ENCODE measurements around the gene RAPGEF4. TPM values are rescaled to one million over a fixed set of nuclear protein-coding genes. Genes with fewer than 3 reads are reported as not detected.
A peak's percentile ranks its signal among the peaks of the same experiment; 100 is the strongest.

RAPGEF4 gene
- total and polyA plus RNA-seq, 2 of the 13 experiments (the other 11 are each of a cell fraction or from before 2014, with no cell fraction given), result 0.78 to 0.91 TPM

GRCh38 chr2:172726172-172726735 is 9.4 kb upstream of the RAPGEF4 start (continued):
- peak; percentile 79; the same call in 1 of the 2 replicates for TF ChIP-seq ZFP91 (CRISPR knock-in tag; IDR thresholded peaks at IDR 0.05; ENCODE audit: borderline replicate concordance)
- TF ChIP-seq THRA (CRISPR knock-in tag; IDR thresholded peaks at IDR 0.05; ENCODE audit: borderline replicate concordance), result peak; percentile 75; the same call in 1 of the 2 replicates
- no peak for TF ChIP-seq MAF1 (CRISPR knock-in tag; IDR thresholded peaks at IDR 0.05; ENCODE audit: borderline replicate concordance)
- TF ChIP-seq MIXL1 (CRISPR knock-in tag; IDR thresholded peaks at IDR 0.05), result peak; percentile 33; the same call in 1 of the 2 replicates
- TF ChIP-seq DRAP1 (CRISPR knock-in tag; IDR thresholded peaks at IDR 0.05), result peak; percentile 48; the same call in 1 of the 2 replicates
- no peak for TF ChIP-seq GRHL1 (CRISPR knock-in tag; conservative IDR thresholded peaks at IDR 0.05)
- no peak for TF ChIP-seq ATRX (CRISPR knock-in tag; IDR thresholded peaks at IDR 0.05; ENCODE audit: borderline replicate concordance)
- peak; percentile 72; the same call in 1 of the 2 replicates for TF ChIP-seq KDM3A (CRISPR knock-in tag; IDR thresholded peaks at IDR 0.05; ENCODE audit: low read depth)
- peak; percentile 99 for TF ChIP-seq ZNF572 (CRISPR knock-in tag; IDR thresholded peaks at IDR 0.05)
- TF ChIP-seq ZNF574 (CRISPR knock-in tag; IDR thresholded peaks at IDR 0.05), result peak; percentile 69
- no peak for TF ChIP-seq ATF6 (CRISPR knock-in tag; conservative IDR thresholded peaks at IDR 0.05)
- TF ChIP-seq NFIB (CRISPR knock-in tag; IDR thresholded peaks at IDR 0.05; ENCODE audit: borderline replicate concordance), result no peak
- TF ChIP-seq ZNF567 (CRISPR knock-in tag; IDR thresholded peaks at IDR 0.05; ENCODE audit: borderline replicate concordance), result 0 out of 2 replicates have a peak, but pooled peaks have one; percentile 42
- TF ChIP-seq CBX1 (IDR thresholded peaks at IDR 0.05; ENCODE audit: low read depth), result peak; percentile 86
- TF ChIP-seq POLR2A (IDR thresholded peaks at IDR 0.05; ENCODE audit: insufficient read depth in 1 of 2, low read depth in 2 of 2, low read length in 2 of 2), result peak; percentile 33 to 44; a peak in 2 of 4 replicates
- peak; percentile 64; the same call in 1 of the 2 replicates for TF ChIP-seq ZNF317 (CRISPR knock-in tag; IDR thresholded peaks at IDR 0.05)

All from HepG2 (cell line).